Kidney (tissue), 14 donors: ENCODE results near the gene UNKL. TPM values are rescaled to one million over a fixed set of nuclear protein-coding genes. Genes with fewer than 3 reads are reported as not detected.

ENCODE experiments used
- DNase-seq, 5 donors: peaks; one replicate each; pipeline ENCODE4 v3.0.0-alpha.2; 2013 to 2020
- FAIRE-seq: peaks from 2 replicates; lab custom pipeline; 2012; peaks lifted over from hg19 to GRCh38; lab: Jason Lieb, UNC
- H3K27ac ChIP-seq, 2 donors: one replicate each; pipeline ENCODE4 v1.7.0; 2013; ENCODE audit warnings: low read depth in 2 of 2, low read length in 2 of 2, inconsistent platforms in 1 of 2
- H3K27me3 ChIP-seq: one replicate; pipeline ENCODE4 v1.7.1; 2013; ENCODE audit warnings: low read length, inconsistent platforms; ENCODE audit not compliant: control insufficient read depth, insufficient read depth
- H3K36me3 ChIP-seq, 3 donors: one replicate each; pipeline versions ENCODE4 v1.7.0 to v1.7.1; 2013; ENCODE audit warnings: low read length in 3 of 3, control low read depth in 1 of 3, inconsistent platforms in 1 of 3; ENCODE audit not compliant: insufficient read depth in 3 of 3, control insufficient read depth in 2 of 3
- H3K4me1 ChIP-seq, 3 donors: one replicate each; pipeline versions ENCODE4 v1.7.0 to v1.7.1; 2013; ENCODE audit warnings: low read length in 3 of 3, inconsistent platforms in 1 of 3, low read depth in 1 of 3; ENCODE audit not compliant: control insufficient read depth in 2 of 3, insufficient read depth in 2 of 3
- H3K4me3 ChIP-seq, 3 donors: one replicate each; pipeline versions ENCODE4 v1.7.0 to v1.8.1; 2013; ENCODE audit warnings: low read length in 3 of 3, control low read depth in 1 of 3, inconsistent platforms in 1 of 3
- H3K9ac ChIP-seq, 3 donors: one replicate each; pipeline versions ENCODE4 v1.7.0 to v1.7.1; 2013; ENCODE audit warnings: low read length in 3 of 3, control low read depth in 1 of 3, inconsistent platforms in 1 of 3
- H3K9me3 ChIP-seq, 3 donors: one replicate each; pipeline versions ENCODE4 v1.7.0 to v1.7.1; 2013; ENCODE audit warnings: low read length in 3 of 3, control low read depth in 1 of 3, inconsistent platforms in 1 of 3; ENCODE audit not compliant: control insufficient read depth in 2 of 3, insufficient read depth in 1 of 3
- intact Hi-C: fragments of 100-400 bp; cut with DNase I; formaldehyde crosslinking; loops from one replicate; pipeline ENCODE4 v1.11.1; 2022
- polyA plus RNA-seq: library from polyadenylated mRNA; stranded (reverse); fragments of 350-450 nt; fragmentation: Illumina TruSeq; extraction: RNeasy Lipid Tissue Mini Kit (QIAGEN cat#74804); gene quantifications from one replicate; pipeline ENCODE4 v1.2.3, GENCODE V29; 2014; ENCODE audit warnings: low read depth, low replicate concordance; ENCODE audit not compliant: insufficient read depth
- total RNA-seq: library from RNA; stranded (reverse); fragmentation: NEBNext Ultra II Directional; extraction: Animal tissue kit (Norgen Biotek cat#: 25700); gene quantifications from one replicate; pipeline ENCODE4 v1.2.1, GENCODE V29; 2021
- TF ChIP-seq, protein P1 (sequence below): IDR thresholded peaks from 3 replicates; pipeline ENCODE4 v1.5.1; 2012; ENCODE audit warnings: mild to moderate bottlenecking, moderate library complexity, borderline replicate concordance; ENCODE audit not compliant: insufficient read depth; ENCODE audit errors: extremely low read depth
- donor health status: control.
- donor health status: control.
- donor health status: control.
- donor health status: control.
- donor health status: control.
- donor health status: DM: yes; HTN: yes; CAD: no.
- donor health status: Normal renal cell carcinoma (clear cell type).

The UNKL gene
- total and polyA plus RNA-seq, 2 donors from 2014 or later = 5.5 to 26.0 TPM

DNA sequence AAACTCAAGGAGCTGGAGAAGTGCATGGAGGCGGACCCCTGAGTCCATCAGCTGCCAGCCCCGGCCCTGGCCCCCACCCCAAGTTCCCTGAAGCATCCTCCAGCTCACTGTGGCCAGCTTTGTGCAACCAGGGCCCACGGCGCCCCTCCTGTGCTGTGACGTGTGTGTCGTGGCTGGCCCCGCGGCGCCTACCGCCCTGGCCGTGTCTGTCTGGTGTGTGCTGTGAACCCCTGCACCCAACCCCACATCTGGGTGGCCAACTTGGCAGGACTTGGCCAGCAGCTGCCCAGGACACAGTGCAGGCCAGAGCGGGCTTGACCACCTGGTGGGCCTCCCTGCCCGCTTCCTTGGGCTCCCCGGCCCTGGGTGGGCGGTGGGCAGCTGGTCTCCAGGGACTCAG is 66.1 kb downstream of the UNKL start:
- DNase-seq (no peak), FAIRE-seq (no peak)
- Histone ChIP-seq H3K27ac (no peak overlapping the region), H3K9me3 (no peaks in the 10 kb centered on the region), H3K27me3 (no peaks in the 10 kb centered on the region), H3K9ac (no peak overlapping the region), H3K36me3 (peaks cover 0 to 8% (median 2%) of the 10 kb centered on the region in 3 donors), H3K4me3 (no peak overlapping the region), H3K4me1 (peaks cover 0 to 19% (median 2%) of the 10 kb centered on the region in 3 donors)
- TF ChIP-seq, protein P1, sequence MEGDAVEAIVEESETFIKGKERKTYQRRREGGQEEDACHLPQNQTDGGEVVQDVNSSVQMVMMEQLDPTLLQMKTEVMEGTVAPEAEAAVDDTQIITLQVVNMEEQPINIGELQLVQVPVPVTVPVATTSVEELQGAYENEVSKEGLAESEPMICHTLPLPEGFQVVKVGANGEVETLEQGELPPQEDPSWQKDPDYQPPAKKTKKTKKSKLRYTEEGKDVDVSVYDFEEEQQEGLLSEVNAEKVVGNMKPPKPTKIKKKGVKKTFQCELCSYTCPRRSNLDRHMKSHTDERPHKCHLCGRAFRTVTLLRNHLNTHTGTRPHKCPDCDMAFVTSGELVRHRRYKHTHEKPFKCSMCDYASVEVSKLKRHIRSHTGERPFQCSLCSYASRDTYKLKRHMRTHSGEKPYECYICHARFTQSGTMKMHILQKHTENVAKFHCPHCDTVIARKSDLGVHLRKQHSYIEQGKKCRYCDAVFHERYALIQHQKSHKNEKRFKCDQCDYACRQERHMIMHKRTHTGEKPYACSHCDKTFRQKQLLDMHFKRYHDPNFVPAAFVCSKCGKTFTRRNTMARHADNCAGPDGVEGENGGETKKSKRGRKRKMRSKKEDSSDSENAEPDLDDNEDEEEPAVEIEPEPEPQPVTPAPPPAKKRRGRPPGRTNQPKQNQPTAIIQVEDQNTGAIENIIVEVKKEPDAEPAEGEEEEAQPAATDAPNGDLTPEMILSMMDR = no peak
- intact Hi-C loops = no loop called here

DNA sequence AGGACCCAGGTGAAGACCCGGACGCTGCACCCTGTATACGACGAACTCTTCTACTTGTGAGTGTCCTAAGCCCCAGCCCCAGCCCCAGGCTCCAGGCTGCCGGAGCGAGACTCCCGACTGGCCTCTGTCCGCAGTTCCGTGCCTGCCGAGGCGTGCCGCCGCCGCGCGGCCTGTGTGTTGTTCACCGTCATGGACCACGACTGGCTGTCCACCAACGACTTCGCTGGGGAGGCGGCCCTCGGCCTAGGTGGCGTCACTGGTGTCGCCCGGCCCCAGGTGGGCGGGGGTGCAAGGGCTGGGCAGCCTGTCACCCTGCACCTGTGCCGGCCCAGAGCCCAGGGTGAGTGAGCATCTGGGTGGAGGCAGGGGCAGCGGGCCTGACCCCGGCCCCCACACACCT is 66.5 kb downstream of the UNKL start:
- Histone ChIP-seq H3K4me1 (peaks cover 0 to 21% (median 2%) of the 10 kb centered on the region in 3 donors), H3K36me3 (peaks cover 0 to 8% (median 2%) of the 10 kb centered on the region in 3 donors), H3K9me3 (no peaks in the 10 kb centered on the region), H3K27me3 (no peaks in the 10 kb centered on the region), H3K9ac (no peak overlapping the region), H3K4me3 (no peak overlapping the region), H3K27ac (no peak overlapping the region)
- DNase-seq (no peak), FAIRE-seq (no peak)
- intact Hi-C loops = no loop called here
- TF ChIP-seq, protein P1 = no peak

DNA sequence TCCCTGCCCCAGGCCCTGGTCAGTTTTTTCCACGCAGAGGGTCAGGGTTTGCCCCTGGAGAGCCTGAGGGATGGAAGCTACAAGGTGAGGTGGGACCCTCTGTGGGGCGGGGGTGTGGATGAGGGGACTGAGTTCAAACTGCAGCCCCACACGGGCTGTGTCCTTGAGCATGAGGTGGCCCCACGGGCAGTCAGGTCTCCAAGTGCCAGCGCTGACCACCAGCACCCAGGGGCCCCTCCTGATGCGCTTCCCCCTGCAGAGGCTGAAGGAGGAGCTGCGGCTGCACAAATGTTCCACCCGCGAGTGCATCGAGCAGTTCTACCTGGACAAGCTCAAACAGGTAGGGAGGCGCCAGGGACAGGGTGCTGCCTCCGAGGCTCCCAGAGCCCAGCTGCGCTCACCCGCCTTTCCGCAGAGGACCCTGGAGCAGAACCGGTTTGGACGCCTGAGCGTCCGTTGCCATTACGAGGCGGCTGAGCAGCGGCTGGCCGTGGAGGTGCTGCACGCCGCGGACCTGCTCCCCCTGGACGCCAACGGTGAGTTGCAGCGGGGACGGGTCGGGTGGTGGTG is 67.1 kb downstream of the UNKL start:
- peaks cover 0 to 22% (median 0%) of the 10 kb centered on the region in 3 donors for H3K4me1 ChIP-seq
- no peaks in the 10 kb centered on the region for H3K9me3 ChIP-seq
- no peak overlapping the region for H3K9ac ChIP-seq
- no peak for DNase-seq
- no peaks in the 10 kb centered on the region for H3K27me3 ChIP-seq
- TF ChIP-seq, protein P1 = no peak
- peaks cover 0 to 8% (median 2%) of the 10 kb centered on the region in 3 donors for H3K36me3 ChIP-seq
- no peak overlapping the region for H3K4me3 ChIP-seq
- intact Hi-C loops = no loop called here
- no peak for FAIRE-seq
- no peak overlapping the region for H3K27ac ChIP-seq
